ENCODE results near the gene PHF19. TPM values are rescaled to one million over a fixed set of nuclear protein-coding genes. Genes with fewer than 3 reads are reported as not detected.

The PHF19 gene
- total RNA-seq, 2 experiments from 2014 or later = 60.3 to 63.0 TPM

DNA sequence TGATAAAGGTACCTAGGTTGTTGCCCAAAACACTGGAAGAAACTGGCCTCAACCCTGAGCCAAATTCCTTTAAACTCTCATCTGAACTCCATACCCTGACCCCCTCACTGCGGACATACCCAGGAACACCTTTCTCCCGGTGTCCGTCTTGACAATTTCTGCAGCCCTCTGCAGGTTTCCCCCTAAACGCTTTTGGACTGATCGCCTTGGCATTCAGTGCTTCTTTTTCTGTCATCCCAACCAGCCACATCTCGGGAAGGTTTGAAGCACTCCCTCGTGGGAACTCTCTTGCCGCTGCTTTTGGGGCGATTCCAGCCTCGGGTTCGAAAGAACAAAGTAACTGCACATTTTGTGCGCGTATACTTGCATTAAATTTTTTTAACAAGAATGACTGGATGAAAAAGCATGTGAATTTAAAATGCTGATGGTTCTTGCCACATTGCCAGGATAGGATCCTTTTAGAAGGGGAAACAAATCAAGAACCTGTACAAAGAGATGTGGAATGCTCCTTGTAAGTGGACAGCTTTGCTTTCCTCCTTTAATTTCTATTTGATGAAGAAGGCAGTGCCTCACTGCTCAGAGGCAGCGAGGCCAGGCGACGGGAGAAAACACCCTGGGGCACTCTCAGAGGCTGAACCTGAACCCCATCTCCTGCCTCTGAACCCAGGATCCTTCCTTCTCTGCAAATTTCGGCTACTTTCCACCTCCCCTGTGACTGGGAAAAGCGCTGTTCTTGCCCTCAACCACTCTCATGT lies 34.9 kb downstream of the PHF19 start:
- H3K27ac ChIP-seq (ENCODE audit: low read depth in 1 of 2, low read length in 2 of 2) = peak overlapping the region; percentile 93 to 98
- POLR2A ChIA-PET = interaction anchor here (0.6 to 5.4 kb wide), 19 partner anchors 9 to 132 kb away, joined by 3 to 54 read pairs (median 5); partner anchors contain the start of genes FBXW2 and TRAF1
- Mint-ChIP-seq H3K4me1 (ENCODE audit: low read depth) (peaks cover 78% of the 10 kb centered on the region), H3K4me3 (peak overlapping the region; percentile 96), H3K27me3 (no peaks in the 10 kb centered on the region), H3K9me3 (no peaks in the 10 kb centered on the region), H3K36me3 (ENCODE audit: low read depth) (peaks cover 82% of the 10 kb centered on the region), H3K27ac (peak overlapping the region; percentile 99)
- H3K36me3 ChIP-seq (ENCODE audit: insufficient read depth, low read length) = peaks cover 23% of the 10 kb centered on the region
- H3K4me1 ChIP-seq (ENCODE audit: insufficient read depth, low read length) = peaks cover 57% of the 10 kb centered on the region
- no peak for ATAC-seq (ENCODE audit: poor library complexity)
- CTCF ChIA-PET = interaction anchor here (1.0 to 1.4 kb wide), 3 partner anchors 27 to 84 kb away, joined by 3 to 4 read pairs (median 3); partner anchors contain the start of gene FBXW2
- H3K4me3 ChIP-seq (ENCODE audit: low read length) = peak overlapping the region; percentile 93
- H3K9me3 ChIP-seq (ENCODE audit: control insufficient read depth in 1 of 2, insufficient read depth in 1 of 2, low read length in 2 of 2) = peaks cover 0 to 14% of the 10 kb centered on the region in 2 experiments
- intact Hi-C loops (cut with DNase I, micrococcal nuclease) = loop anchor here (2.0 to 10.0 kb wide), 7 partner anchors 25 to 360 kb away; partner anchors contain the start of genes FBXW2 (in 1 of the 2), MEGF9 (in 1 of the 2) and RAB14 (in 1 of the 2)
- H3K27me3 ChIP-seq (ENCODE audit: control insufficient read depth in 1 of 2, insufficient read depth in 2 of 2, low read length in 2 of 2) = no peaks in the 10 kb centered on the region
- no peak for TF ChIP-seq CTCF (IDR thresholded peaks at IDR 0.05)
- DNase-seq = peak in 1 of 14 experiments; percentile 20

GRCh38 chr9:120839146-120839545 lies 37.8 kb downstream of the PHF19 start:
- CTCF ChIA-PET = no interaction called here

DNA sequence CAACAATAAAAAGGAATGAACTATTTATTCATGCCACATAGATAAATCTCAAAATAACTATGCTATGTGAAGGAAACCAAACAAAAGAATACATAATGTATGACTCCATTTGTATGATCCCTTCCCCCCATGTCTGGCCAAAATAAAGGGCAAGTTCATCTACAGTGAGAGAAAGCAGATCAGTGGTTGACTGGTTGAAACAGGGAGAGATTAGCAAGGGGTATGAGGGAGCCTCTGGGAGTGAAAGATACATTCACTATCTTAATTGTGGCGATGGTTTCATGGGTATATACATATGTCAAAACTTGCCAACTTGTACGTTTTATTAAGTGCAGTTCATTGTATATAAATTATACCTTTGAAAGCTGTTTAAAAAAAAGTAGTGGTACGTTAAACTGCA lies 39.1 kb downstream of the PHF19 start:
- Histone ChIP-seq H3K4me3 (ENCODE audit: low read length) (no peak overlapping the region), H3K27ac (ENCODE audit: low read depth in 1 of 2, low read length in 2 of 2) (no peak overlapping the region), H3K4me1 (ENCODE audit: insufficient read depth, low read length) (peaks cover 23% of the 10 kb centered on the region), H3K36me3 (ENCODE audit: insufficient read depth, low read length) (peaks cover 37% of the 10 kb centered on the region), H3K27me3 (ENCODE audit: control insufficient read depth in 1 of 2, insufficient read depth in 2 of 2, low read length in 2 of 2) (no peaks in the 10 kb centered on the region), H3K9me3 (ENCODE audit: control insufficient read depth in 1 of 2, insufficient read depth in 1 of 2, low read length in 2 of 2) (peaks cover 0 to 4% of the 10 kb centered on the region in 2 experiments)
- no peak overlapping the region for H3K27ac Mint-ChIP-seq
- H3K36me3 Mint-ChIP-seq (ENCODE audit: low read depth) = peaks cover 64% of the 10 kb centered on the region
- H3K4me3 Mint-ChIP-seq = peak overlapping the region; percentile 15
- POLR2A ChIA-PET = interaction anchor here (0.8 kb wide), 1 partner anchor 9 kb away, joined by 3 read pairs; no protein-coding TSS in a partner anchor
- no peaks in the 10 kb centered on the region for H3K27me3 Mint-ChIP-seq
- H3K4me1 Mint-ChIP-seq (ENCODE audit: low read depth) = peaks cover 45% of the 10 kb centered on the region
- H3K9me3 Mint-ChIP-seq = no peaks in the 10 kb centered on the region
- DNase-seq (no peak), ATAC-seq (ENCODE audit: poor library complexity) (no peak)
- intact Hi-C loops (cut with DNase I, micrococcal nuclease) = no loop called here
- CTCF ChIA-PET = no interaction called here
- TF ChIP-seq CTCF (IDR thresholded peaks at IDR 0.05) = no peak

More at GRCh38 chr9:120839146-120839545, 37.8 kb downstream of the PHF19 start:
- H3K9me3 Mint-ChIP-seq = no peaks in the 10 kb centered on the region
- Histone ChIP-seq H3K27ac (ENCODE audit: low read depth in 1 of 2, low read length in 2 of 2) (no peak overlapping the region), H3K9me3 (ENCODE audit: control insufficient read depth in 1 of 2, insufficient read depth in 1 of 2, low read length in 2 of 2) (peaks cover 0 to 14% of the 10 kb centered on the region in 2 experiments), H3K4me1 (ENCODE audit: insufficient read depth, low read length) (peaks cover 35% of the 10 kb centered on the region), H3K4me3 (ENCODE audit: low read length) (no peak overlapping the region), H3K27me3 (ENCODE audit: control insufficient read depth in 1 of 2, insufficient read depth in 2 of 2, low read length in 2 of 2) (no peaks in the 10 kb centered on the region), H3K36me3 (ENCODE audit: insufficient read depth, low read length) (peaks cover 30% of the 10 kb centered on the region)
- peaks cover 68% of the 10 kb centered on the region for H3K36me3 Mint-ChIP-seq (ENCODE audit: low read depth)
- H3K27ac Mint-ChIP-seq = peak overlapping the region; percentile 2
- no peaks in the 10 kb centered on the region for H3K27me3 Mint-ChIP-seq
- POLR2A ChIA-PET = no interaction called here
- DNase-seq (no peak), ATAC-seq (ENCODE audit: poor library complexity) (no peak)
- TF ChIP-seq CTCF (IDR thresholded peaks at IDR 0.05) = no peak
- peak overlapping the region; percentile 59 for H3K4me3 Mint-ChIP-seq
- H3K4me1 Mint-ChIP-seq (ENCODE audit: low read depth) = peaks cover 53% of the 10 kb centered on the region
- intact Hi-C loops (cut with DNase I, micrococcal nuclease) = no loop called here

Data from CD4-positive, alpha-beta T cell (primary cell).